Mesenchymal stem cell (in vitro differentiated cells and primary cell): ENCODE results near the gene STK32B.

Source experiments
- DNase-seq: peaks from one replicate; pipeline ENCODE4 v3.0.0-alpha.2; 2013
- H2AFZ ChIP-seq: one replicate; pipeline ENCODE4 v1.6.1; 2013; ENCODE audit warnings: low read depth, mild to moderate bottlenecking, control low read depth, inconsistent platforms, low read length, moderate library complexity
- H2AK5ac ChIP-seq: 2 replicates; pipeline ENCODE4 v1.6.1; 2013; ENCODE audit warnings: low read length, moderate library complexity, mild to moderate bottlenecking, inconsistent platforms; ENCODE audit not compliant: severe bottlenecking
- H2BK120ac ChIP-seq: one replicate; pipeline ENCODE4 v1.6.1; 2013; ENCODE audit warnings: low read depth, mild to moderate bottlenecking, inconsistent platforms, low read length, moderate library complexity
- H2BK12ac ChIP-seq, 2 experiments: one replicate each; pipeline ENCODE4 v1.6.1; 2013; ENCODE audit warnings: inconsistent platforms in 2 of 2, low read length in 2 of 2, mild to moderate bottlenecking in 2 of 2, moderate library complexity in 2 of 2, control low read depth in 1 of 2
- H2BK15ac ChIP-seq: one replicate; pipeline ENCODE4 v1.6.1; 2013; ENCODE audit warnings: mild to moderate bottlenecking, low read depth, inconsistent platforms; ENCODE audit not compliant: poor library complexity, severe bottlenecking
- H2BK5ac ChIP-seq: 2 replicates; pipeline ENCODE4 v1.6.1; 2013; ENCODE audit warnings: low read depth, mild to moderate bottlenecking, low read length, control low read depth, inconsistent platforms; ENCODE audit not compliant: poor library complexity, severe bottlenecking
- H3K14ac ChIP-seq, 2 experiments: one replicate each; pipeline ENCODE4 v1.6.1; 2013; ENCODE audit warnings: inconsistent platforms in 2 of 2, low read length in 2 of 2, control low read depth in 1 of 2, mild to moderate bottlenecking in 1 of 2, moderate library complexity in 1 of 2
- H3K18ac ChIP-seq, 2 experiments: one replicate each; pipeline ENCODE4 v1.6.1; 2013; ENCODE audit warnings: inconsistent platforms in 2 of 2, low read length in 2 of 2, control low read depth in 1 of 2, low read depth in 1 of 2, mild to moderate bottlenecking in 1 of 2
- H3K23ac ChIP-seq, 2 experiments: one replicate each; pipeline ENCODE4 v1.6.1; 2013; ENCODE audit warnings: inconsistent platforms in 2 of 2, low read length in 2 of 2, mild to moderate bottlenecking in 2 of 2, moderate library complexity in 2 of 2, control low read depth in 1 of 2
- H3K27ac ChIP-seq: 2 replicates; pipeline ENCODE4 v1.5.1; 2013; ENCODE audit warnings: mild to moderate bottlenecking, moderate library complexity, low read length, control low read depth, inconsistent platforms; ENCODE audit not compliant: poor library complexity, severe bottlenecking
- H3K27me3 ChIP-seq, 2 experiments: 2 replicates each; pipeline versions ENCODE4 v1.6.1 to v1.7.0; 2013; ENCODE audit warnings: low read length in 2 of 2, mild to moderate bottlenecking in 2 of 2, moderate library complexity in 2 of 2, control low read depth in 1 of 2, inconsistent platforms in 1 of 2; ENCODE audit not compliant: control insufficient read depth in 1 of 2, insufficient read depth in 1 of 2
- H3K36me3 ChIP-seq, 2 experiments: 2 replicates each; pipeline versions ENCODE4 v1.6.1 to v1.7.0; 2013; ENCODE audit warnings: low read length in 2 of 2, control low read depth in 1 of 2, inconsistent platforms in 1 of 2, low read depth in 1 of 2, mild to moderate bottlenecking in 1 of 2; ENCODE audit not compliant: insufficient read depth in 2 of 2, control insufficient read depth in 1 of 2
- H3K4ac ChIP-seq, 2 experiments: one replicate each; pipeline ENCODE4 v1.6.1; 2013; ENCODE audit warnings: inconsistent platforms in 2 of 2, low read length in 2 of 2, mild to moderate bottlenecking in 2 of 2, moderate library complexity in 2 of 2, control low read depth in 1 of 2, low read depth in 1 of 2
- H3K4me1 ChIP-seq: 2 replicates; pipeline ENCODE4 v1.6.1; 2013; ENCODE audit warnings: low read depth, low read length, control low read depth; ENCODE audit not compliant: control insufficient read depth, insufficient read depth
- H3K4me2 ChIP-seq: 2 replicates; pipeline ENCODE4 v1.6.1; 2013; ENCODE audit warnings: low read length, mild to moderate bottlenecking, inconsistent platforms; ENCODE audit not compliant: poor library complexity, severe bottlenecking
- H3K4me3 ChIP-seq, 2 experiments: 2 replicates each; pipeline versions ENCODE4 v1.5.1 to v1.7.0; 2013; ENCODE audit warnings: low read length in 2 of 2, mild to moderate bottlenecking in 2 of 2, control low read depth in 1 of 2, low read depth in 1 of 2; ENCODE audit not compliant: insufficient read depth in 1 of 2
- H3K79me1 ChIP-seq: replicated peaks from 2 replicates; pipeline ENCODE4 v1.6.1; 2013; ENCODE audit warnings: mild to moderate bottlenecking, control low read depth, low read length, inconsistent platforms; ENCODE audit not compliant: poor library complexity, severe bottlenecking
- H3K9ac ChIP-seq: 2 replicates; pipeline ENCODE4 v1.7.0; 2013; ENCODE audit warnings: mild to moderate bottlenecking, low read length, moderate library complexity
- H3K9me3 ChIP-seq: 2 replicates; pipeline ENCODE4 v1.7.0; 2013; ENCODE audit warnings: mild to moderate bottlenecking, low read length; ENCODE audit not compliant: control insufficient read depth
- H4K8ac ChIP-seq: one replicate; pipeline ENCODE4 v1.6.1; 2013; ENCODE audit warnings: inconsistent platforms, mild to moderate bottlenecking, low read length, moderate library complexity
- H4K91ac ChIP-seq: one replicate; pipeline ENCODE4 v1.6.1; 2013; ENCODE audit warnings: mild to moderate bottlenecking, low read length, inconsistent platforms
- WGBS: methylation state at CpG from one replicate; pipeline ENCODE4 v1.1.7; 2013; ENCODE audit warnings: mixed read lengths; 5-methylcytosine and 5-hydroxymethylcytosine counted together

STK32B gene

GRCh38 chr4:5387457-5387856, 336.2 kb downstream of the STK32B start:
- Histone ChIP-seq H4K8ac (no peak overlapping the region), H3K4me3 (no peak overlapping the region), H2AK5ac (no peak overlapping the region), H3K27ac (no peak overlapping the region), H2BK120ac (no peak overlapping the region), H3K14ac (no peak overlapping the region), H3K23ac (no peak overlapping the region), H3K9me3 (no peaks in the 10 kb centered on the region), H2BK15ac (no peak overlapping the region), H2BK12ac (no peak overlapping the region), H3K18ac (no peak overlapping the region), H3K36me3 (peaks cover 0 to 2% of the 10 kb centered on the region in 2 experiments), H3K4me2 (no peak overlapping the region), H3K4me1 (peaks cover 5% of the 10 kb centered on the region), H2BK5ac (no peak overlapping the region), H3K4ac (no peak overlapping the region), H3K27me3 (no peaks in the 10 kb centered on the region), H4K91ac (no peak overlapping the region), H2AFZ (no peak overlapping the region), H3K79me1 (no peaks in the 10 kb centered on the region), H3K9ac (no peak overlapping the region)
- WGBS: 77% methylated on average over 6 of the region's 7 CpGs
- no peak for DNase-seq

- Histone ChIP-seq H3K79me1 (no peaks in the 10 kb centered on the region), H3K4me2 (no peak overlapping the region), H3K36me3 (no peaks in the 10 kb centered on the region), H2BK120ac (no peak overlapping the region), H3K4me1 (no peaks in the 10 kb centered on the region), H2AK5ac (no peak overlapping the region), H2BK5ac (no peak overlapping the region), H3K27me3 (no peaks in the 10 kb centered on the region), H2BK15ac (no peak overlapping the region), H2AFZ (no peak overlapping the region), H3K23ac (no peak overlapping the region), H4K91ac (no peak overlapping the region), H2BK12ac (no peak overlapping the region), H3K9me3 (no peaks in the 10 kb centered on the region), H3K27ac (no peak overlapping the region), H3K4me3 (no peak overlapping the region), H3K18ac (no peak overlapping the region), H3K14ac (no peak overlapping the region), H3K4ac (no peak overlapping the region), H4K8ac (no peak overlapping the region), H3K9ac (no peak overlapping the region)
- 27% methylated on average over 3 of the region's 3 CpGs for whole genome bisulfite sequencing
- no peak for DNase-seq
Measured at GRCh38 chr4:5389756-5390310, 338.6 kb downstream of the STK32B start.

- DNase-seq: no peak
- H2AFZ ChIP-seq: no peak overlapping the region
- no peaks in the 10 kb centered on the region for H3K4me1 ChIP-seq
- H3K4ac ChIP-seq: no peak overlapping the region
- H4K91ac ChIP-seq: no peak overlapping the region
- H3K9me3 ChIP-seq: no peaks in the 10 kb centered on the region
- no peaks in the 10 kb centered on the region for H3K79me1 ChIP-seq
- H2BK12ac ChIP-seq: no peak overlapping the region
- H3K4me2 ChIP-seq: no peak overlapping the region
- H2BK120ac ChIP-seq: no peak overlapping the region
- no peaks in the 10 kb centered on the region for H3K36me3 ChIP-seq
- H3K27ac ChIP-seq: no peak overlapping the region
- H3K27me3 ChIP-seq: no peaks in the 10 kb centered on the region
- 56% methylated on average over 4 of the region's 4 CpGs for WGBS
- no peak overlapping the region for H2BK5ac ChIP-seq
- H3K4me3 ChIP-seq: no peak overlapping the region
- H2BK15ac ChIP-seq: no peak overlapping the region
- H3K18ac ChIP-seq: no peak overlapping the region
- no peak overlapping the region for H3K23ac ChIP-seq
- no peak overlapping the region for H2AK5ac ChIP-seq
- no peak overlapping the region for H3K9ac ChIP-seq
- no peak overlapping the region for H3K14ac ChIP-seq
- H4K8ac ChIP-seq: no peak overlapping the region
Measured at GRCh38 chr4:5391492-5391891, 340.2 kb downstream of the STK32B start.

GRCh38 chr4:5393911-5394513, 342.7 kb downstream of the STK32B start:
- H3K9ac ChIP-seq: no peak overlapping the region
- no peak overlapping the region for H4K8ac ChIP-seq
- no peak for DNase-seq
- H2BK120ac ChIP-seq: no peak overlapping the region
- 85% methylated on average over 12 of the region's 12 CpGs for WGBS
- no peak overlapping the region for H3K14ac ChIP-seq
- no peak overlapping the region for H3K27ac ChIP-seq
- H2BK5ac ChIP-seq: no peak overlapping the region
- H3K18ac ChIP-seq: no peak overlapping the region
- H2BK15ac ChIP-seq: no peak overlapping the region
- no peak overlapping the region for H3K4me3 ChIP-seq
- no peaks in the 10 kb centered on the region for H3K27me3 ChIP-seq
- no peak overlapping the region for H3K23ac ChIP-seq
- no peak overlapping the region for H3K4ac ChIP-seq
- H2AFZ ChIP-seq: no peak overlapping the region
- H4K91ac ChIP-seq: no peak overlapping the region
- H3K4me2 ChIP-seq: no peak overlapping the region
- H3K36me3 ChIP-seq: no peaks in the 10 kb centered on the region
- peaks cover under 1% of the 10 kb centered on the region for H3K4me1 ChIP-seq
- no peaks in the 10 kb centered on the region for H3K9me3 ChIP-seq
- no peak overlapping the region for H2AK5ac ChIP-seq
- no peaks in the 10 kb centered on the region for H3K79me1 ChIP-seq
- no peak overlapping the region for H2BK12ac ChIP-seq
